Mononuclear cell (primary cell): Measurements from ENCODE around the gene CYB5R3. TPM values are rescaled to one million over a fixed set of nuclear protein-coding genes. Genes with fewer than 3 reads are reported as not detected.
"Not testable (repeated sequence)": the region's sequence is repeated elsewhere in the genome, so short reads cannot be mapped to it uniquely, and the experiment has no call there.

Experiments used
- H3K27me3 ChIP-seq: 2 replicates; pipeline ENCODE4 v1.6.0; 2011; ENCODE audit warnings: low read length, control low read depth; ENCODE audit not compliant: insufficient read depth
- H3K4me1 ChIP-seq: 2 replicates; pipeline ENCODE4 v1.5.1; 2011; ENCODE audit warnings: mild to moderate bottlenecking, low read length, control low read depth; ENCODE audit not compliant: insufficient read depth
- H3K4me3 ChIP-seq: 2 replicates; pipeline ENCODE4 v1.5.1; 2011; ENCODE audit warnings: mild to moderate bottlenecking, low read length, moderate library complexity
- H3K9me3 ChIP-seq: 2 replicates; pipeline ENCODE4 v1.5.1; 2011; ENCODE audit warnings: low read depth, mild to moderate bottlenecking, control low read depth, low read length
- total RNA-seq: library from RNA; depleted of rRNA; stranded (reverse); fragments of >200 nt; gene quantifications from one replicate; pipeline ENCODE4 v1.2.3, GENCODE V29; 2012

CYB5R3 gene
- total RNA-seq, 1 donor = 28.1 TPM

- Histone ChIP-seq H3K4me3 (no peak overlapping the region), H3K9me3 (no peaks in the 10 kb centered on the region), H3K4me1 (peaks cover 24% of the 10 kb centered on the region), H3K27me3 (no peaks in the 10 kb centered on the region)
Measured at GRCh38 chr22:42625416-42625815, 23.8 kb downstream of the CYB5R3 start.

GRCh38 chr22:42624551-42625106 is 24.6 kb downstream of the CYB5R3 start:
- Histone ChIP-seq H3K9me3 (no peaks in the 10 kb centered on the region), H3K27me3 (no peaks in the 10 kb centered on the region), H3K4me1 (peaks cover 24% of the 10 kb centered on the region), H3K4me3 (no peak overlapping the region)

- Histone ChIP-seq H3K4me1 (peaks cover 24% of the 10 kb centered on the region), H3K4me3 (no peak overlapping the region), H3K27me3 (no peaks in the 10 kb centered on the region), H3K9me3 (no peaks in the 10 kb centered on the region)
Measured at GRCh38 chr22:42623756-42624441, 25.3 kb downstream of the CYB5R3 start.

- no peaks in the 10 kb centered on the region for H3K27me3 ChIP-seq
- peaks cover 24% of the 10 kb centered on the region for H3K4me1 ChIP-seq
- H3K4me3 ChIP-seq = no peak overlapping the region
- no peaks in the 10 kb centered on the region for H3K9me3 ChIP-seq
Measured at GRCh38 chr22:42623301-42623751, 25.9 kb downstream of the CYB5R3 start.

GRCh38 chr22:42622061-42622710 is 27.0 kb downstream of the CYB5R3 start:
- H3K4me3 ChIP-seq = no peak overlapping the region
- H3K9me3 ChIP-seq = no peaks in the 10 kb centered on the region
- no peaks in the 10 kb centered on the region for H3K27me3 ChIP-seq
- H3K4me1 ChIP-seq = peaks cover 24% of the 10 kb centered on the region

- Histone ChIP-seq H3K9me3 (no peaks in the 10 kb centered on the region), H3K4me1 (peaks cover 24% of the 10 kb centered on the region), H3K4me3 (no peak overlapping the region), H3K27me3 (no peaks in the 10 kb centered on the region)
Measured at GRCh38 chr22:42621505-42622002, 27.6 kb downstream of the CYB5R3 start.

GRCh38 chr22:42620084-42620483 is 29.1 kb downstream of the CYB5R3 start:
- no peaks in the 10 kb centered on the region for H3K27me3 ChIP-seq
- no peak overlapping the region for H3K4me3 ChIP-seq
- no peaks in the 10 kb centered on the region for H3K9me3 ChIP-seq
- H3K4me1 ChIP-seq = peaks cover 35% of the 10 kb centered on the region

GRCh38 chr22:42619261-42620063 is 29.7 kb downstream of the CYB5R3 start:
- Histone ChIP-seq H3K4me1 (peaks cover 35% of the 10 kb centered on the region), H3K27me3 (no peaks in the 10 kb centered on the region), H3K9me3 (no peaks in the 10 kb centered on the region), H3K4me3 (no peak overlapping the region)

GRCh38 chr22:42617155-42617983 is 31.8 kb downstream of the CYB5R3 start:
- peaks cover 34% of the 10 kb centered on the region for H3K4me1 ChIP-seq
- no peaks in the 10 kb centered on the region for H3K9me3 ChIP-seq
- no peaks in the 10 kb centered on the region for H3K27me3 ChIP-seq
- H3K4me3 ChIP-seq = no peak overlapping the region

GRCh38 chr22:42615860-42616175 is 33.4 kb downstream of the CYB5R3 start:
- peak overlapping the region; percentile 67 for H3K4me3 ChIP-seq
- H3K27me3 ChIP-seq, H3K9me3 ChIP-seq: not testable (repeated sequence)
- peaks cover 37% of the 10 kb centered on the region for H3K4me1 ChIP-seq

- Histone ChIP-seq H3K9me3 (no peaks in the 10 kb centered on the region), H3K4me3 (peak overlapping the region; percentile 67), H3K27me3 (no peaks in the 10 kb centered on the region), H3K4me1 (peaks cover 43% of the 10 kb centered on the region)
Measured at GRCh38 chr22:42615092-42615859, 33.9 kb downstream of the CYB5R3 start.

- peaks cover 51% of the 10 kb centered on the region for H3K4me1 ChIP-seq
- no peaks in the 10 kb centered on the region for H3K9me3 ChIP-seq
Measured at GRCh38 chr22:42614312-42615091, 34.7 kb downstream of the CYB5R3 start, which contains the start of gene POLDIP3. Gene POLDIP3, minus strand, starts transcription at chr22:42614883. Its CDS starts 26 bp downstream, at chr22:42614857.

GRCh38 chr22:42613872-42614301 is 35.3 kb downstream of the CYB5R3 start:
- Histone ChIP-seq H3K27me3 (no peaks in the 10 kb centered on the region), H3K4me3 (peak overlapping the region; percentile 67), H3K9me3 (no peaks in the 10 kb centered on the region), H3K4me1 (peaks cover 57% of the 10 kb centered on the region)

More at GRCh38 chr22:42614312-42615091, 34.7 kb downstream of the CYB5R3 start, which contains the start of gene POLDIP3:
- Histone ChIP-seq H3K27me3 (no peaks in the 10 kb centered on the region), H3K4me3 (peak within 1 kb of the TSS; percentile 67)
